ENCODE data around the gene BLVRB.

- no peak for TF ChIP-seq RAD21 (IDR thresholded peaks at IDR 0.05)
- no peak for TF ChIP-seq REST (IDR thresholded peaks at IDR 0.05)
- no peak for TF ChIP-seq RXRA (IDR thresholded peaks at IDR 0.05)
Measured at GRCh38 chr19:40449506-40449905, 16.0 kb downstream of the BLVRB start.

Measured in liver (tissue), 2 donors.